Myocyte (in vitro differentiated cells): Measurements from ENCODE around the gene HK1. TPM values are rescaled to one million over a fixed set of nuclear protein-coding genes. Genes with fewer than 3 reads are reported as not detected.

Source experiments
- DNase-seq: peaks from one replicate; pipeline ENCODE4 v3.0.0-alpha.2; 2012; ENCODE audit warnings: low read depth
- total RNA-seq: library from RNA; depleted of rRNA; stranded (reverse); fragments of >200 nt; gene quantifications from 2 replicates; pipeline ENCODE4 v1.2.3, GENCODE V29; 2014

HK1 gene
- total RNA-seq, 1 donor from 2014 or later, result 79.2 TPM

DNA sequence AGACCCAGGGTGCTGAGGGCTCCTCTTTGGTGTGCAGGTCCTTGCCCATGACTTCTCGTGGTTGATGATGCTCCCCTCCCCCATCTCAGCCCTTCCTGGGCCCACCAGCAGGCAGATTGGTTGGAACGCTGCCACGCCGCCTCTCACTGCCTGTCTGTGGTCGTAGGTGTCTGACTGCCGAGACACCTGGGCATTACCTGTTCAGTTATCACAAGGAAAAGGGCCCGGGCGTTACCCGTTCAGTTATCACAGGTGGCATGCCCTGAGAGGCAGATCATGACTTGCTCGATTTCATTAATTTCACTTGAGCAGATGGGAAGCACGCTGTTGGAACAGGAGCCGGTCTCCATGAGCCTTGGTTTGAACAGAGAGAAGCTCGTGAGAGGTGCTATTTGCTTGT, 95.9 kb downstream of the HK1 start:
- DNase-seq, result no peak

DNA sequence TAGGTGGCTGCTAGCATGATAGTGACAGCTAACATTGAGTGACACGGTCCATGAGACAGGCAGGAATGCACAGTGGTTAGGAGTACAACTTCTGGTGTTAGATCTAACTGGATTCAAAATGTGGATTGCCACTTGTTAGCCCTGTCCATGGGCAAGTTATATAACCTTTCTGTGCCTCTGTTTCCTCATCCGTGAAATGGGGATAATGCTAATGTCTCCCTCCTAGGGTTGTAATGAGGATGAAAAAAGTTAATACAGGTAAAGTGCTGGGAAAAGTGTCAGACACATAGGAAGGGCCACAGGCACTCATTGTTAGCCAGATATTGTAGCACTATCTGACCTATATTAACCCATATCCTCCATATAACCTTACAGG, 96.6 kb downstream of the HK1 start:
- no peak for DNase-seq

DNA sequence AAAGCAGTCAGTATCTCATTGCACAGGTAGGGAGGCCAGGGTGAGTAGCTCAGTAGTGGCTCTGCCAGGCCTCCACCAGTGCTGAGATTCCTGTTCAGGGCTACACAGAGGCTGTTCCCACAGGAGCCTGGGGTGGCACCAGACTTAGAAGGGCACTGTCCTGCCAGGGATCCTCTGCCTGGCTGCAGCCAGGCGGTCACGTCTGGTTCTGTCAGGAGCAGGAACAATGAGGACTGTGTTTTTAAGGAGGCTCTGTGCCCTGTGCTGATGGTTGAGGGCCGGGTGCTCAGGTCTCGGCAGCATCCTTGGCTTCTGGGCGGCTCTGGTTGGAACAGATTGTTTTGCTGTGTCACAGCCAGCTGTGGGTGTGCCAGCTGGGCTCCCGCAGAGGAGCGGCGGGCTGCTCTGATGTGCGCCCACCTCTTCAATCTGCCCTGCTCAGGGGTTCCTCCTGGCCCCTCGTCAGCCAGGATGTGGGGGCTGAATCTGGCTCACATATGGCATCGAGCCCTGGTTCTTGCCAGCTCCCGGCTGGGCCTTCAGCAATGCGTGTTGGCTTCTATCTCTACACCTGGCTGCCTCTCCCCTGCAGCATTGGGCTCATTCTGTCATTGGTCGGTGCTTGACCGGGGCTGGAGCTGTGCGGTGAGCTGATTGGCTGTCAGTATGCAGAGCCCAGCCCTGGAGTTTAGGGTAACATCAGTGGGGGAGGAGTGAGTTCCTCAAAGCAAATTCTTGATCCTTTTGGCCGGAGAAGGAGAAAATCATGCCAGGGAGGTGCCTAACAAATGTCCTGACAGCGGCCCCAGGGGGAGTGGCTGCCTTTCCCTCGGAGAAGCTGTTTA, 97.2 kb downstream of the HK1 start:
- peak; percentile 30 for DNase-seq

DNA sequence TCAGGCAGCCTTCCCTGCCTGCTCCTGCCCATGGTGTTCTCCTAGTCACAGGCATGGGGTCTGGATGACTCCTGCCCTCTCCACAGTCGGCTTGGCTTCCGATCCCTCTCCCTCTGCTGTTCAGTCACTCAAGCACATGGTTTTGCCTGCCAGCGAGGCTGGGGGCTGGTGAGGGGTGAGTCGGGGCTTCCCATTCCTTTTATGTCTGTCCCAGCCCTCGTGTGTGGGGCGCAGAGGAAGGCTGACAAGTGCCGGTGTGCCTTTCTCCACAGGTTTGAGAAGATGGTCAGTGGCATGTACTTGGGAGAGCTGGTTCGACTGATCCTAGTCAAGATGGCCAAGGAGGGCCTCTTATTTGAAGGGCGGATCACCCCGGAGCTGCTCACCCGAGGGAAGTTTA, 98.4 kb downstream of the HK1 start:
- no peak for DNase-seq

DNA sequence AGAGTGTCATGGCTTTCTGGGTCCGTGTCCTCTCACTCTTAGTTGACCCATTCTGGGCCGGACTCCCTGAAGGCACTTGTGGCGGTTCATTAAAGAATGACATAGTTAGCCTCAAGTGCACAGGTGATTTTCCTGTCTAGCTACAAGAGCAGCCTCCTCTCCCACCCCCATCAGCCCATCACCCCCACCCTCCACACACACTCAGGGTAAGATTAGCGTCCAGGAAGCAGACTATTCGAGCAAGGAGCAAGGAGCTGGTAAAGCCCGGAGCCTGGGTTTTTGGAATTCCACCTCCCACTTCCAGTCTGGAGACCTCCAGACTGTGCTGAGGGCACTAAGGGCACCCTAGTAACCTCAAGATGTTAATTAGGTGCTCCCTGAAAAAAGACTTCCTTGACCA, 98.9 kb downstream of the HK1 start:
- DNase-seq, result no peak

DNA sequence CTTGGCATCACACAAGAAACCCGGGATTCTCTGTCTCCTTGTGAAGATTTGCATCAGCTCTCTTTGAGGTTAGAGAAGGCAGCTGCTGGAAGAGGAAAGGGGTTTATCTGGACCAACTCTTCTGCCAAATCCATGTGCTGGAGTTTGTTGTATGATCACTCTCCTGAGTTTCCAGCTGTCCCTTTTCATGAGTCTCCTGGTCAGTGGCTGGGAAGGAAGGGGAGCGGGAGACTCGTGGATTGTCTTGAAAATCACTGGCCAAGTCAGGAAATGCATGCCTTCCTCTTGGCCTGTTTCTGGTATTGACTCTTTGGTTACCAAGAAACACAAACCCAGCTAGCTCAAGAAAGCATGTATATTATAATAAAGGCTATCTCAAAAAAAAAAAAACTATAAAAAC, 99.6 kb downstream of the HK1 start:
- peak; percentile 84 for DNase-seq

DNA sequence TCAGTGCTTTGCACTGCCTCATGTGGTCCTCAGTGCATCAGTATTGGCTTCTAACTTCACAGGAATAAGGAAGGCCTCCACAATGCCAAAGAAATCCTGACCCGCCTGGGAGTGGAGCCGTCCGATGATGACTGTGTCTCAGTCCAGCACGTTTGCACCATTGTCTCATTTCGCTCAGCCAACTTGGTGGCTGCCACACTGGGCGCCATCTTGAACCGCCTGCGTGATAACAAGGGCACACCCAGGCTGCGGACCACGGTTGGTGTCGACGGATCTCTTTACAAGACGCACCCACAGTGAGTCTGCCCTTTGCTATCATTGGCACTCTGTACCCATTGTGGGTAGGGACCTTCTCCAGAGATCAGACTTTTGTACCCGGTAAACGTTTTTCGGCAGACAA, 101.5 kb downstream of the HK1 start:
- no peak for DNase-seq

DNA sequence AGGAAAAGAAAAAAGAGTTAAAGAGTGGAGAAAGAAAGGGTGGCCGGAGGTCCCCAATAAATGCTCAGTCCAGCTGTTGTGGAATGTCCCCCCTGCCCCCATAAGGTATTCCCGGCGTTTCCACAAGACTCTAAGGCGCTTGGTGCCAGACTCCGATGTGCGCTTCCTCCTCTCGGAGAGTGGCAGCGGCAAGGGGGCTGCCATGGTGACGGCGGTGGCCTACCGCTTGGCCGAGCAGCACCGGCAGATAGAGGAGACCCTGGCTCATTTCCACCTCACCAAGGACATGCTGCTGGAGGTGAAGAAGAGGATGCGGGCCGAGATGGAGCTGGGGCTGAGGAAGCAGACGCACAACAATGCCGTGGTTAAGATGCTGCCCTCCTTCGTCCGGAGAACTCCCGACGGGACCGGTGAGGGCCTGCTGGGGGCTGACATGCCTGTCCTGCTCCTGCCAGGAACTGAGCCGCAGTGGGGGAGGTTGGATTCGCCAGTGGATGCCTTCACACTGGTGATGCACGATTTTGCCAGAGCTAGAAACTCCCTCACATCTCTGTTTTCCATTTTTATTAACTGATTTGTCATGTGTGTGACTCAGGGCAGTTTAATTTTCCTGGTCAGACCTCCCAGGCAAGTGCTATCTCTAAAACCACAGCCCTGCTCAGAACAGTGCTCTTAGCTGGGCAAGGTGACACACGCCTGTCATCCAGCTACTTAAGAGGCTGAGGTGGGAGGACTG, 104.3 kb downstream of the HK1 start:
- DNase-seq, result peak; percentile 79

DNA sequence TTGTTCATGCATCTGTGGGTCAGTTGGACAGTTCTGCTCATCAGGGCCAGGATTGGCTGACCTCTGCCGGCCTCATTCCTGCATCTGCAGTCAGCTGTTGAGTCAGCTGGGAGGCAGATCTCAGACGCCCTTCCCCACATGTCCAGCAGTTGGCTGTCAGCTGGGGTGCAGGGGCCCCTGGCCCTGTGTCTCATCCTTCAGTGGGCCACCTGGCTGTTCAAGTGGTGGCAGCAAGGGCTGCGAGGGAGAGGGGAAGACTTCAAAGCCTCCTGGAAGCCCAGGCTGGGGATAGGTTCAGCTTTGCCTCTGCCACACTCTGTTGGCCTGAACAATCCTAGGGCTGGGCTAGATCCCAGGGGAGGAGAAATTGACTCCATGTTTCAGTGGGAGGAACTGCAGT, 105.3 kb downstream of the HK1 start:
- DNase-seq, result peak; percentile 88

DNA sequence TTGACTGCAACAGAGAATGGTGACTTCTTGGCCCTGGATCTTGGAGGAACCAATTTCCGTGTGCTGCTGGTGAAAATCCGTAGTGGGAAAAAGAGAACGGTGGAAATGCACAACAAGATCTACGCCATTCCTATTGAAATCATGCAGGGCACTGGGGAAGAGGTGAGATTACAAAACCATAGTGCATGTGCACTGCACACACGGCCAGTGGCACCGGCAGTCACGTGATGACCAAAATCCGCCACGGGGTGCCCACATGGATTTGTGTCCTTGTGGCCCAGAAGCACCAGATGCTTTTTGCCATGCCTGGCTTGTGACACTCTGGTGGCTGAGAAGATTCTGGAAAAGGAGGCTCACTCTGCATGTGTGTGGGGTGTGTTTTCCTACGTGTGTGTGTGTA, 106.0 kb downstream of the HK1 start:
- no peak for DNase-seq

DNA sequence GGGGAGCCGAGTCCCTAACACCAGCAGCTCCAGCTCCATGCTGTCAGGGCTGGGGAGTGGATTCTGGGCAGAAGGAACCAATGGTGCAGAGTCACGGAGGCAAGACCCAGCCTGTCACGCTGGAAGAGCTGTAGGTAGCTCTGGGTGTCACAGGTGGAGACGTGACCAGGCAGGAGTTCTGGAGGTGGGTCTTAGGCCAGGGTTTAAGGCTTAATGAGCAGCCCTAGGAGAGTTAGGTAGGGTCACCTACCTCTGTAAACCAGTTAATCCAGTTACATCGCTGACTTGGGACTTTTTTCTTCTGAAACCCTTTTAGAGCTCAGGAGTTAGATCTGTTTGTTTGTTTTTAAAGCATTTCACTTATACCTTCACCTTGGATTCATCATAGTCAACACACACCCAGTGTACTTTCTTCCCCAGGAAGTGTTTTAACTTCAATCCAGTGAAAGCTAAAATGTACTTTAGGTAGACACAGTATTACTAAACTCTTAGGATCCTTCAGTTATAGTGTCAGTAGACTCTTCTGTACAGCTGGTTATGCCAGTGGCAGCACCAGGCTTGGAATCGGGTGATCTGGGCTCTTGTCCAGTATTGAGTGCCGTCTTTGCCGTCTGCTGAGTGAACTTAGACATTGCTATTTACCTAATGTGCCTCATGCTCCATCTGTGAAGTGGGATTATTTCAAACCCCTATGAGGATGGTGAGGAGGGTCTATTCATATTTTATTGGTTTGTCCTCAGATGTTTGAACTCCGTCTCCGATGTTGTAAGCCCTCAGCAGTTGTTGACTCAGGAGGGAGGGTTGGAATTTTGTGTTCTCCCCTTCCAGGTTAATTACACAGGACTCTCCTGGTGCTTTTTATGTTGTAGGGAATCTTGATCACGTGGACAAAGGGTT, 107.4 kb downstream of the HK1 start:
- DNase-seq, result no peak

DNA sequence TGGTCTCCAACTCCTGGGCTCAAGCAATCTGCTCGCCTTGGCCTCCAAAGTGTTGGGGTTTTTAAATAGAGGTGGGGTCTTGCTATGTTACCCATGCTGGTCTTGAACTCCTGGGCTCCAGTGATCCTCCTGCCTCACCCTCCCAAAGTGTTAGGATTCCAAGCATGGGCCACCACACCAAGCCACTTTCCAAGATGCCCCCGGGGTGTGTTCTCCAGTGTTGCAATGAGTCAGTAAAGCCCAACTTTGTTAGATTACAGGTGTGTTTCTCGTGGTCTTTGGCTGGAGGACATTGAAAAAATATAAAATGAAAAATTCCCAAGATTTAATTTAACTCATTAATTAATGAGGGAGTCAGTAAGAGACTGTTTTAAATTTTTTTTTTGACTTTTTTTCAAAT, 109.2 kb downstream of the HK1 start:
- no peak for DNase-seq

DNA sequence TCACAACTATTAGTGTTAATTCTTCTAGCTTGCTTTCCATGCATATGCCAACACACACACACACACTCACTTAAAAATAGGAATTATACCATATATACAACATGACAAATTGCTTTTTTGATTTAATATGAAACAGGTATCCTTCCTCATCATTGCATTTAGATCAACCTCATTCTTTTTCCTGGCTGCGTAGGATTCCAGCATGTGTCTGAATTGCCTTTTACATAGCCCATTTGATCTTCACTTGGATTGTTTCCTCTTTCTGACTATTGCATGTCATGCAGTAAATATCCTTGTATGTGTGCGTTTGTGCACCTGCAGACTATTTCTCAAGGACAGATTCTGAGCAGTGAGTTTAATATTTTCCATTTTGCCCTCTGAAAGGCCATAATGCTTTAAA, 110.2 kb downstream of the HK1 start:
- no peak for DNase-seq

DNA sequence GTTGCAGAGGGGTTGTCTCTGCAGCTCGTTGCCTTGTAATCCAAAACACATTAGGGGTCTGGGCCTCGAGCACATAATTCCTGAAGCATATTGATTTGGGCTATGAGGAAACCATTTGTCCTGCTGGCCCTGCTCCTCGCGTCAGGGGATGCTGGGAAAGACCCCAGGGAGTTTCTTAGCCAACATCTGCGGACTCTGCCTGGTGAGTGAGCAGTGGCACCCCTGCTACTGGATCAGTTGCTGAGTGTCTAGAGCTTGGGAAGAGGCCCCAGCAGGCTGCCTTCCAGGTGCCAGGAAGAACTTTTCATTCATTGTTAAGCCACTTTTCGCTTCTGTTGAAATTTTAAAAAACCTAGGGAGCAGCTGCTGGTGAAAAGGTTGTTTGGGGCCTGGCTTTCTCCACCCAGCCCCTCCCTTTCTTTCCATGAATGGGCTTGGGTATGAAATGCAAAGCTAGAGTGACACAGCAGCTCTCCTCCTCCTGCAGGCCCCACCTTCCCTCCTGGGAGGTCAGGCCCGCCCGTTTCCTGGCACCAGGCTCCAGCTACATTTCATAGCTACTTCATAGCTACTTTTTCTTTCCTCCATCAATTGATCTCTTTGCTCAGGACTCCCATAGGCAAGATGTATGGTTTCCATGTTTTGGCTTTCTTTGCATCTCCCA, 111.7 kb downstream of the HK1 start:
- DNase-seq, result no peak

DNA sequence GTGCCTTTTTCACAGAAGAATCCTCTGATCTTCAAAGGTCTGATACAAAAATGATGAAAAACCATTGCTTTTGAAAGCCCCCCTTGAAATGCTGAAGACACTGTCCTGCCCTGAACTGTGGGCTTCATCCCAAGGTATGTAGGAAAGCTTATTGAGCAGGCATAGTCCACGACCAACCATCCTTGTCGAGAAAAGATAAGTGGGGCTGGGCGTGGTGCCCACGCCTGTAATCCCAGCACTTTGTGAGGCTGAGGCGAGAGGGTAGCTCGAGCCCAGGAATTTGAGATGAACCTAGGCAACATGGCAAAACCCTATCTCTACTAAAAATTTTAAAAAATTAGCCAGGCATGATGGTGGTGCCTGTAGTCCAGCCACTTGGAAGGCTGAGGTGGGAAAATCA, 112.9 kb downstream of the HK1 start:
- no peak for DNase-seq

DNA sequence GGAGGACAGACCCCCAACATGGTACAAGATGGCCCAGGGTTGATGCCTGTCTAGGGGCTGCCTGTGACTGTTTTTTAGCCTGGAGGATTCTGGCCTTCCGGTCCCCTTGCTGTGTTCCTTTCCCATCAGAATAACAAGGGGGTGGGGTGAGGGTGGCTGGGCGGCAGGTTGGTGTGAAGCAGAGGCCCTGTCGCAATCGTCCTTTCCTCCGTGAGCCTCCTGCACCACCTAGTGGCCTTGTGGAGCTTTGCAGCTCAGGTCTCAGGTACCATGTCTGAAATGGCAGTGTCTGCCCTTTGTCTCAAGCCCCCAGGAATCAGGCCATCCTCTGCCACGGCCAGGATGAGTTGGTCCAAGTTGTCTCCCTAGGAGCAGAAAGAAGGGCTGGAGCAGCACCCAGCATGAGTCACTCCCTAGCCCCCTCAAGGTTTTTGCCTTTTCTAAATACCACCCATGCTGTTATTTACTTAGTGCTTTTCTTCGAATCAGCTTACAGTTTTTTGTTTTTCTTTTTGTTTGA, 114.2 kb downstream of the HK1 start:
- peak; percentile 83 for DNase-seq

DNA sequence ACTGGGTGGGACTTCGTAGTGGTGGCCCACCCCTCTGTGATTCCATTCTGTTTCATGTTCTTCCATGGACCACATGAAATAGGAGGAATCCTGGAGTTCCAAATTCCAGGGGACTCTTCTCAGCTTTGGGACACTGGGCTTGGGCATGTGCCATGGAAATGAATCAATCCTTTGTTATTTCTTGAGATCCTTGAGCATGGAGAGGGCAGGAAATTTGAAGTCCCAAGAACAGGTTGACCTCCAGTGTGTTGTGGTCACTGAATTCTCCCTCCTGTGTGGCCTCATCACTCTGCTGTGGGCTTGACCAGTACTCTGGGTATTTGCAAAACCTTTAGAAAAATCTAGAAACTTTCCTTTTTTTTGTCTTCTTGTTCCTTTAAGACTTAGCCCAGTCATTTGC, 115.7 kb downstream of the HK1 start:
- no peak for DNase-seq

DNA sequence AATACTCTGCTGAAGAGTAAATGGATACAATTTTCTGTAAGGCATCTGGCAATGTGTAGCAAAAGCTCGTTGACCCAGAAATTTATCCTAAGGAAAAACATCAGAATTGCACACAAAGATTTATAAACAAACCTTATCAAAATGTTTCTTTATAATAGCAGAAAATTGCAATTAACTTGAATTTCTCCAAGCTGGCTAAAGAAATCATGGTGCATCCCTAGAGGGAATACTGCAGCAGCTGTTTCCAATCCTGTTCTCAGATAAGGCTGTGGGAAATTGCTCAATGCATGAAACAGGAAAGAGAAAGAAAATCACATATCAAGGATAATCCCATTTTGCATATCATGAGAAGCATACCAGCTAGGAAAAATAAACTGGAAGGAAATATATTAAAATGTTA, 119.7 kb downstream of the HK1 start:
- peak; percentile 33 for DNase-seq

DNA sequence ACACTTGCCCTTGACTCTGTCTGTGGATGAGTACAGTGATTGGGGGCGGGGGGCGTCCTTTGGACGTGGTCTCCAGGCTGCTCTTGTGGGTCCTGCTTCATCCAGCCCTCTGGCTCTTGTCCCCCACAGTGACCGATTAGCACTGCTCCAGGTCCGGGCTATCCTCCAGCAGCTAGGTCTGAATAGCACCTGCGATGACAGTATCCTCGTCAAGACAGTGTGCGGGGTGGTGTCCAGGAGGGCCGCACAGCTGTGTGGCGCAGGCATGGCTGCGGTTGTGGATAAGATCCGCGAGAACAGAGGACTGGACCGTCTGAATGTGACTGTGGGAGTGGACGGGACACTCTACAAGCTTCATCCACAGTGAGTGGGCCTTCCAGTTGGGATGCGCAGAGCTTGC, 120.2 kb downstream of the HK1 start:
- DNase-seq, result no peak

DNA sequence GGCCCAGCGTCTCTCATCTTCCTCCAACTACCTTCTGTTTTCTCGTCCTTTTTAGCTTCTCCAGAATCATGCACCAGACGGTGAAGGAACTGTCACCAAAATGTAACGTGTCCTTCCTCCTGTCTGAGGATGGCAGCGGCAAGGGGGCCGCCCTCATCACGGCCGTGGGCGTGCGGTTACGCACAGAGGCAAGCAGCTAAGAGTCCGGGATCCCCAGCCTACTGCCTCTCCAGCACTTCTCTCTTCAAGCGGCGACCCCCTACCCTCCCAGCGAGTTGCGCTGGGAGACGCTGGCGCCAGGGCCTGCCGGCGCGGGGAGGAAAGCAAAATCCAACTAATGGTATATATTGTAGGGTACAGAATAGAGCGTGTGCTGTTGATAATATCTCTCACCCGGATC, 122.6 kb downstream of the HK1 start:
- DNase-seq, result no peak

DNA sequence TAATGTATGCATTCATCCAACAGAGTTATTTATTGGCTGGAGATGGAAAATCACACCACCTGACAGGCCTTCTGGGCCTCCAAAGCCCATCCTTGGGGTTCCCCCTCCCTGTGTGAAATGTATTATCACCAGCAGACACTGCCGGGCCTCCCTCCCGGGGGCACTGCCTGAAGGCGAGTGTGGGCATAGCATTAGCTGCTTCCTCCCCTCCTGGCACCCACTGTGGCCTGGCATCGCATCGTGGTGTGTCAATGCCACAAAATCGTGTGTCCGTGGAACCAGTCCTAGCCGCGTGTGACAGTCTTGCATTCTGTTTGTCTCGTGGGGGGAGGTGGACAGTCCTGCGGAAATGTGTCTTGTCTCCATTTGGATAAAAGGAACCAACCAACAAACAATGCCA, 123.1 kb downstream of the HK1 start:
- no peak for DNase-seq
